ENCODE measurements around the gene SDK1. TPM values are rescaled to one million over a fixed set of nuclear protein-coding genes. Genes with fewer than 3 reads are reported as not detected.
A peak's percentile ranks its signal among the peaks of the same experiment; 100 is the strongest.
"Not testable (repeated sequence)": the region's sequence is repeated elsewhere in the genome, so short reads cannot be mapped to it uniquely, and the experiment has no call there.

Gene SDK1
- total and polyA plus RNA-seq, 2 experiments from 2014 or later: 4.1 to 16.5 TPM

- no peak overlapping the region for H3K27ac ChIP-seq
- no peak for TF ChIP-seq CTCF (IDR thresholded peaks at IDR 0.05; ENCODE audit: low read depth, low read length)
- H3K9me3 ChIP-seq (ENCODE audit: low read depth): no peaks in the 10 kb centered on the region
- H3K4me3 ChIP-seq: no peak overlapping the region
- H3K4me1 ChIP-seq (ENCODE audit: low read depth): no peaks in the 10 kb centered on the region
- no peaks in the 10 kb centered on the region for H3K36me3 ChIP-seq
- no peaks in the 10 kb centered on the region for H3K27me3 ChIP-seq
- no peak for DNase-seq (ENCODE audit: low read depth in 1 of 2, low spot score in 1 of 2)
Observed at GRCh38 chr7:3578399-3578798, 277.3 kb downstream of the SDK1 start.

- Histone ChIP-seq H3K27me3 (no peaks in the 10 kb centered on the region), H3K27ac (no peak overlapping the region), H3K4me1 (ENCODE audit: low read depth) (no peaks in the 10 kb centered on the region), H3K36me3 (no peaks in the 10 kb centered on the region), H3K4me3 (no peak overlapping the region), H3K9me3 (ENCODE audit: low read depth) (no peaks in the 10 kb centered on the region)
- no peak for DNase-seq (ENCODE audit: low read depth in 1 of 2, low spot score in 1 of 2)
- no peak for TF ChIP-seq CTCF (IDR thresholded peaks at IDR 0.05; ENCODE audit: low read depth, low read length)
Observed at GRCh38 chr7:3579638-3580219, 278.7 kb downstream of the SDK1 start.

GRCh38 chr7:3582145-3582544 is 281.1 kb downstream of the SDK1 start:
- not testable (repeated sequence) for H3K4me3 ChIP-seq; H3K9me3 ChIP-seq (ENCODE audit: low read depth); H3K4me1 ChIP-seq (ENCODE audit: low read depth); H3K27me3 ChIP-seq; H3K36me3 ChIP-seq; H3K27ac ChIP-seq; DNase-seq (ENCODE audit: low read depth in 1 of 2, low spot score in 1 of 2)

GRCh38 chr7:3585826-3586225 is 284.8 kb downstream of the SDK1 start:
- Histone ChIP-seq H3K27ac (no peak overlapping the region), H3K27me3 (no peaks in the 10 kb centered on the region), H3K4me1 (ENCODE audit: low read depth) (peaks cover 7% of the 10 kb centered on the region), H3K36me3 (no peaks in the 10 kb centered on the region), H3K9me3 (ENCODE audit: low read depth) (no peaks in the 10 kb centered on the region), H3K4me3 (no peak overlapping the region)
- no peak for TF ChIP-seq CTCF (IDR thresholded peaks at IDR 0.05; ENCODE audit: low read depth, low read length)
- DNase-seq (ENCODE audit: low read depth in 1 of 2, low spot score in 1 of 2): no peak

GRCh38 chr7:3588341-3588740 is 287.3 kb downstream of the SDK1 start:
- DNase-seq (ENCODE audit: low read depth in 1 of 2, low spot score in 1 of 2): peak in 1 of 2 donors; percentile 70
- no peak for TF ChIP-seq CTCF (IDR thresholded peaks at IDR 0.05; ENCODE audit: low read depth, low read length)
- no peaks in the 10 kb centered on the region for H3K27me3 ChIP-seq

GRCh38 chr7:3589752-3590151 is 288.7 kb downstream of the SDK1 start:
- Histone ChIP-seq H3K27ac (no peak overlapping the region), H3K9me3 (ENCODE audit: low read depth) (no peaks in the 10 kb centered on the region), H3K4me3 (no peak overlapping the region), H3K4me1 (ENCODE audit: low read depth) (peaks cover 16% of the 10 kb centered on the region), H3K27me3 (no peaks in the 10 kb centered on the region), H3K36me3 (no peaks in the 10 kb centered on the region)
- DNase-seq (ENCODE audit: low read depth in 1 of 2, low spot score in 1 of 2): no peak
- no peak for TF ChIP-seq CTCF (IDR thresholded peaks at IDR 0.05; ENCODE audit: low read depth, low read length)

More at GRCh38 chr7:3588341-3588740, 287.3 kb downstream of the SDK1 start:
- H3K27ac ChIP-seq: no peak overlapping the region
- no peaks in the 10 kb centered on the region for H3K9me3 ChIP-seq (ENCODE audit: low read depth)
- H3K4me1 ChIP-seq (ENCODE audit: low read depth): peaks cover 16% of the 10 kb centered on the region
- H3K36me3 ChIP-seq: no peaks in the 10 kb centered on the region
- H3K4me3 ChIP-seq: no peak overlapping the region
